BJ (cell line): ENCODE measurements around the gene RFX3. TPM values are rescaled to one million over a fixed set of nuclear protein-coding genes. Genes with fewer than 3 reads are reported as not detected.

Source experiments
- CTCF ChIA-PET: fragments of 350-600 bp; formaldehyde crosslinking; extraction: SDS; loops from one replicate; lab custom pipeline; 2021; ENCODE audit warnings: antibody characterized with exemption, inconsistent platforms; lab: Yijun Ruan, JAX
- POLR2A ChIA-PET: fragments of 300-600 bp; sonication (Branson Sonifier 250); formaldehyde crosslinking; extraction: SDS; loops from one replicate; lab custom pipeline; 2021; ENCODE audit warnings: antibody characterized with exemption; lab: Charles Lee
- DNase-seq: peaks from one replicate; pipeline ENCODE4 v3.0.0-alpha.2; 2011; ENCODE audit warnings: low read depth
- H3K27me3 ChIP-seq: 2 replicates; pipeline ENCODE4 v1.6.0; 2011; ENCODE audit warnings: low read length; ENCODE audit not compliant: control insufficient read depth, insufficient read depth
- H3K36me3 ChIP-seq: 2 replicates; pipeline ENCODE4 v1.5.1; 2011; ENCODE audit warnings: low read length; ENCODE audit not compliant: control insufficient read depth, insufficient read depth
- H3K4me3 ChIP-seq: 2 replicates; pipeline ENCODE4 v1.5.1; 2011; ENCODE audit warnings: low read depth, mild to moderate bottlenecking, control low read depth, low read length
- polyA plus RNA-seq: library from polyadenylated mRNA; depleted of rRNA; stranded (reverse); fragments of >200 nt; gene quantifications from 2 replicates; pipeline ENCODE4 v1.2.3, GENCODE V29; 2011
- TF ChIP-seq, protein P1 (sequence below): IDR thresholded peaks from 2 replicates; pipeline ENCODE4 v1.5.1; 2011; ENCODE audit warnings: low read depth, mild to moderate bottlenecking, control low read depth, inconsistent platforms, low read length, moderate library complexity; ENCODE audit not compliant: insufficient read depth

RFX3 gene
- polyA plus RNA-seq, 1 experiment: 2.2 TPM

DNA sequence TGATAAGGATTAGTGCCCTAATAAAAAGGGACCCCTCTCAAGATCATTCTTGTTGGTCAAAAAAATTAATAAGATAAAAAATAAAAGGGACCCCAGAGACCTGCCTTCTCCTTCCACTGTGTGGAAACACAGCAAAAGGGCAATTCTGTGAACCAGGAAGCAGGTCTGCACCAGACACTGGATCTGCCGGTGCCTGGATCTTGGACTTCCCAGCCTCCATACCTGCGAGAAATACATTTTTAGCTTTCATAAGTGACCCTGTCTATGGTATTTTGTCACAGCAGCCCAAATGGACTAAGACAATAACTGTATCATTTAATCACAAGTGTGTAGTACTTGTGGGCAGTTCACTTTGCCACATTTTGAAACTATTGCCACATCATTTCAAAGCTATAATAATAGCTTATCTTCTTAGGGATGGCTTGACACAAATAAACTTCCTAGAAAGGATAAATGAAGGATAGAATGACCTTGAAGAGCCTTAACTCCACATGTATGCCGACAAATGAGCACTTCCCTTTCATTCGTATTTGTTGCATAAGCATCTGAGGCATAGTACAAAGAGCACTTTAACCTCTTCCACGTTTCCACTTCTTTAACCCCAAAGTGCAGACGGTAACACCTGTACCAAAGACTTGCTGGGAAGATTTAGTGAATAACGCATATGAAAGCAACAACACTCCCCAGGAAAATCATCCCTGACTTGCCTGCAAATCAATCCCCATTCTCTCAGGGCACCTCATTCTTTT is 336.5 kb downstream of the RFX3 start:
- H3K27me3 ChIP-seq: peaks cover 3% of the 10 kb centered on the region; the same call in 1 of the 2 replicates
- no peaks in the 10 kb centered on the region for H3K36me3 ChIP-seq
- ChIA-PET POLR2A (no interaction called here), CTCF (interaction anchor here (1.3 kb wide), 1 partner anchor 10 kb away, joined by 3 read pairs; no protein-coding TSS in a partner anchor)
- no peak for DNase-seq
- TF ChIP-seq, protein P1, sequence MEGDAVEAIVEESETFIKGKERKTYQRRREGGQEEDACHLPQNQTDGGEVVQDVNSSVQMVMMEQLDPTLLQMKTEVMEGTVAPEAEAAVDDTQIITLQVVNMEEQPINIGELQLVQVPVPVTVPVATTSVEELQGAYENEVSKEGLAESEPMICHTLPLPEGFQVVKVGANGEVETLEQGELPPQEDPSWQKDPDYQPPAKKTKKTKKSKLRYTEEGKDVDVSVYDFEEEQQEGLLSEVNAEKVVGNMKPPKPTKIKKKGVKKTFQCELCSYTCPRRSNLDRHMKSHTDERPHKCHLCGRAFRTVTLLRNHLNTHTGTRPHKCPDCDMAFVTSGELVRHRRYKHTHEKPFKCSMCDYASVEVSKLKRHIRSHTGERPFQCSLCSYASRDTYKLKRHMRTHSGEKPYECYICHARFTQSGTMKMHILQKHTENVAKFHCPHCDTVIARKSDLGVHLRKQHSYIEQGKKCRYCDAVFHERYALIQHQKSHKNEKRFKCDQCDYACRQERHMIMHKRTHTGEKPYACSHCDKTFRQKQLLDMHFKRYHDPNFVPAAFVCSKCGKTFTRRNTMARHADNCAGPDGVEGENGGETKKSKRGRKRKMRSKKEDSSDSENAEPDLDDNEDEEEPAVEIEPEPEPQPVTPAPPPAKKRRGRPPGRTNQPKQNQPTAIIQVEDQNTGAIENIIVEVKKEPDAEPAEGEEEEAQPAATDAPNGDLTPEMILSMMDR: no peak
- no peak overlapping the region for H3K4me3 ChIP-seq

GRCh38 chr9:3186751-3187150 is 339.1 kb downstream of the RFX3 start:
- POLR2A ChIA-PET: no interaction called here
- Histone ChIP-seq H3K36me3 (no peaks in the 10 kb centered on the region), H3K27me3 (peaks cover 7% of the 10 kb centered on the region), H3K4me3 (no peak overlapping the region)
- CTCF ChIA-PET: no interaction called here
- DNase-seq: no peak
- TF ChIP-seq, protein P1: no peak

DNA sequence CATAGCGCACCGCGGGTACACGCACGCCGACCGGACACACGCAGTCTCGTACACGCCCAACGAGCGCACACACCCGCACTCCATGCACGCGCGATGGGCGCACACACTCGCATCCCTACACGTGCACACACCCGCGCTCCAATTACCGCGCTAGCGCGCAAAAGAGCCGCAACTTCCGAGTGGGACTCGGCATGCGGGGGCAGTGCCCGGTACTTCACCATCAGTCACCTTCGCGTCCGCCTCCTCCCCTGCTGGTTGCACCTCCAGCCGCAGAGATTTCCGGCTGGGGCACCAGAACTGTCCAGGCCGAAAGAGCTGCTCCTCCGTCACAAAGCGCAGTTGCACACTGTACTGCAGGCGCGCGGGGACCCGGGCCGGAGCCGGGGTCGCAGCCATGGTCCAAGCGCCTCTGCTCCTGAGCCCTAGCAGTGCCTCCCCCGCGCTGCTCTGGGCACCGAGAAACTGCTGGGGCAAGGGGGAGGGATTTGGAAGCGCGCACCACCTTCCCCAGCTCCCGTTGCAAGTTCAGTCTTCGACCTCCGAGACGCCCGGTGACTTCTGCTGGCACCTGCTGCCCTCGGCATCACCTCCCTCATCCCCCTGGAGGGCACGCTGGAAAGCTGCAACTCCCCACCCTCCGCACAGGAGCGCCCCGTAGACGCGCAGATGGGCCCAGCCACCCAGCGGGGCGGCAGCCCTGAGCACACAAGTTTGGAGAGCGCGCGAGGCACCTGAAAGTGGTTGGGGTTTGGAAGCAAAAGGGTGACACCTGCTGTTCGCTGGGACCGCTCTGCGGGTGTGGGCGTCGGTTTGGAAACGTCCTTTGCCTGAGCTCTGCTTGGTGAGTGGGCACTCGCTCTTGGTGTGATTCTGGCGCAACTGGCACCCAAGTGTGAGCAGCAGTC is 344.5 kb downstream of the RFX3 start:
- Histone ChIP-seq H3K27me3 (peaks cover 19% of the 10 kb centered on the region), H3K36me3 (no peaks in the 10 kb centered on the region), H3K4me3 (peak overlapping the region; percentile 24)
- no peak for DNase-seq
- ChIA-PET POLR2A (interaction anchor here (0.5 kb wide), 1 partner anchor 11 kb away, joined by 3 read pairs; no protein-coding TSS in a partner anchor), CTCF (interaction anchor here (0.7 to 2.1 kb wide), 7 partner anchors 10 to 322 kb away, joined by 3 to 8 read pairs (median 4); no protein-coding TSS in a partner anchor)
- TF ChIP-seq, protein P1: peak; percentile 25; the same call in 1 of the 2 replicates

GRCh38 chr9:3180696-3181048 is 345.1 kb downstream of the RFX3 start:
- no peak for DNase-seq
- ChIA-PET CTCF (interaction anchor here (1.5 to 2.1 kb wide), 3 partner anchors 10 to 321 kb away, joined by 3 to 8 read pairs (median 4); no protein-coding TSS in a partner anchor), POLR2A (no interaction called here)
- H3K36me3 ChIP-seq: no peaks in the 10 kb centered on the region
- TF ChIP-seq, protein P1: no peak
- peak overlapping the region; percentile 24 for H3K4me3 ChIP-seq
- peaks cover 18% of the 10 kb centered on the region for H3K27me3 ChIP-seq

- peaks cover 18% of the 10 kb centered on the region for H3K27me3 ChIP-seq
- CTCF ChIA-PET: interaction anchor here (1.1 to 1.5 kb wide), 2 partner anchors 10 to 320 kb away, joined by 3 read pairs; no protein-coding TSS in a partner anchor
Measured at GRCh38 chr9:3179711-3180110, 346.1 kb downstream of the RFX3 start.

More at GRCh38 chr9:3179711-3180110, 346.1 kb downstream of the RFX3 start:
- Histone ChIP-seq H3K36me3 (no peaks in the 10 kb centered on the region), H3K4me3 (no peak overlapping the region)
- POLR2A ChIA-PET: no interaction called here
- DNase-seq: no peak
- TF ChIP-seq, protein P1: no peak
